ENCODE data around the gene PSMC3IP. TPM values are rescaled to one million over a fixed set of nuclear protein-coding genes. Genes with fewer than 3 reads are reported as not detected.

PSMC3IP gene
- total and polyA plus RNA-seq, 2 donors (not counting 3 experiments of a cell fraction or from before 2014, with no cell fraction given): 5.9 to 19.3 TPM

GRCh38 chr17:42591411-42591810 lies 13.9 kb upstream of the PSMC3IP start:
- TF ChIP-seq POLR2AphosphoS5 (IDR thresholded peaks at IDR 0.05; ENCODE audit: insufficient read depth, low read depth, low read length): no peak
- no peak for TF ChIP-seq CTCF (IDR thresholded peaks at IDR 0.05; ENCODE audit: extremely low read depth in 1 of 2, insufficient read depth in 1 of 2, low read depth in 1 of 2, low read length in 2 of 2)
- DNase-seq (ENCODE audit: low read depth, low spot score) (no peak), FAIRE-seq (no peak)
- no TSS peak for BruUV-seq (replicated peaks)
- Histone ChIP-seq H3K79me2 (ENCODE audit: control insufficient read depth, insufficient read depth, low read length) (no peaks in the 10 kb centered on the region), H3K36me3 (ENCODE audit: control insufficient read depth in 2 of 2, extremely low read depth in 1 of 2, insufficient read depth in 2 of 2, low read length in 2 of 2) (peaks cover 7 to 15% of the 10 kb centered on the region in 2 experiments), H3K9ac (replicated peaks; ENCODE audit: extremely low read depth, insufficient read depth, low read length) (no peak overlapping the region), H3K9me3 (replicated peaks; ENCODE audit: control insufficient read depth, insufficient read depth, low read length) (no peaks in the 10 kb centered on the region), H3K4me3 (replicated peaks in 1 of 3; ENCODE audit: insufficient read depth in 1 of 3, low read depth in 1 of 3, low read length in 3 of 3) (no peak overlapping the region), H3K4me2 (ENCODE audit: insufficient read depth, low read length) (no peak overlapping the region), H3K27me3 (ENCODE audit: control insufficient read depth in 2 of 2, insufficient read depth in 2 of 2, low read length in 2 of 2) (no peaks in the 10 kb centered on the region), H4K20me1 (replicated peaks; ENCODE audit: control insufficient read depth, extremely low read depth, insufficient read depth, low read length) (no peaks in the 10 kb centered on the region), H3K4me1 (ENCODE audit: control insufficient read depth, extremely low read depth, insufficient read depth, low read length) (no peaks in the 10 kb centered on the region), H2AFZ (ENCODE audit: low read depth, low read length) (no peak overlapping the region), H3K9me1 (replicated peaks; ENCODE audit: control insufficient read depth, extremely low read depth, insufficient read depth, low read length) (no peaks in the 10 kb centered on the region), H3K27ac (ENCODE audit: insufficient read depth, low read depth, low read length) (no peak overlapping the region)
- dilution Hi-C loops (cut with MboI; ENCODE audit: extremely low pct_ligation_motif_present, low sequenced_read_pairs): no loop called here
- ChIA-PET CTCF (interaction anchor here (1.1 to 2.6 kb wide), 2 partner anchors 9 to 13 kb away, joined by 3 to 13 read pairs; partner anchors contain the start of gene PSMC3IP), POLR2A (no interaction called here)
- intact Hi-C loops (cut with micrococcal nuclease): no loop called here

DNA sequence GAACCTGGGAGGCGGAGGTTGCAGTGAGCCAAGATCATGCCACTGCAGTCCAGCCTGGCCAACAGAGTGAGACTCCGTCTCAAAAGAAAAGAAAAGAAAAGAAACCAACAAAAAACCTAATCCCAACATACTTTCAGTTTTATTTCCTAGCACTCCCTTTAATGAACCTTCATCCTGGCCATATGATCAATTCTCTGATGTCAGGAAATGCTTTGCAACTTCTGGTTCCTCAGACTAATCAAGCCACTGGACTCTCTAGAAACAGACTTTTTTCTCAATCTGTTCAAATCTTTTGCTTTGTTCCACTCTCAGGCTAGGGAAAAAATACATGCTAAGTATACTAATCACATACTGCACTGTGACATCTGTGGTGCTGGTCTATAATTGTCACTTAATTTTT lies 13.4 kb upstream of the PSMC3IP start:
- FAIRE-seq: no peak
- POLR2A ChIA-PET: no interaction called here
- H3K79me2 ChIP-seq (ENCODE audit: control insufficient read depth, insufficient read depth, low read length): no peaks in the 10 kb centered on the region

More for the DNA sequence above, 13.4 kb upstream of the PSMC3IP start:
- H3K4me3 ChIP-seq (replicated peaks in 1 of 3; ENCODE audit: insufficient read depth in 1 of 3, low read depth in 1 of 3, low read length in 3 of 3): no peak overlapping the region
- no peak overlapping the region for H3K9ac ChIP-seq (replicated peaks; ENCODE audit: extremely low read depth, insufficient read depth, low read length)
- CTCF ChIA-PET: interaction anchor here (0.7 to 1.1 kb wide), 2 partner anchors 9 to 13 kb away, joined by 3 read pairs; no protein-coding TSS in a partner anchor
- BruUV-seq (replicated peaks): no TSS peak
- H2AFZ ChIP-seq (ENCODE audit: low read depth, low read length): no peak overlapping the region
- peaks cover 8 to 17% of the 10 kb centered on the region in 2 experiments for H3K36me3 ChIP-seq (ENCODE audit: control insufficient read depth in 2 of 2, extremely low read depth in 1 of 2, insufficient read depth in 2 of 2, low read length in 2 of 2)
- H3K9me1 ChIP-seq (replicated peaks; ENCODE audit: control insufficient read depth, extremely low read depth, insufficient read depth, low read length): no peaks in the 10 kb centered on the region
- no peak overlapping the region for H3K27ac ChIP-seq (ENCODE audit: insufficient read depth, low read depth, low read length)
- intact Hi-C loops (cut with micrococcal nuclease): no loop called here
- H4K20me1 ChIP-seq (replicated peaks; ENCODE audit: control insufficient read depth, extremely low read depth, insufficient read depth, low read length): no peaks in the 10 kb centered on the region
- DNase-seq (ENCODE audit: low read depth, low spot score): no peak
- H3K4me1 ChIP-seq (ENCODE audit: control insufficient read depth, extremely low read depth, insufficient read depth, low read length): no peaks in the 10 kb centered on the region
- dilution Hi-C loops (cut with MboI; ENCODE audit: extremely low pct_ligation_motif_present, low sequenced_read_pairs): no loop called here
- no peak overlapping the region for H3K4me2 ChIP-seq (ENCODE audit: insufficient read depth, low read length)
- no peak for TF ChIP-seq POLR2AphosphoS5 (IDR thresholded peaks at IDR 0.05; ENCODE audit: insufficient read depth, low read depth, low read length)
- no peak for TF ChIP-seq GATA2 (IDR thresholded peaks at IDR 0.05; ENCODE audit: insufficient read depth, insufficient read length, low read depth, low read length)
- H3K9me3 ChIP-seq (replicated peaks; ENCODE audit: control insufficient read depth, insufficient read depth, low read length): no peaks in the 10 kb centered on the region
- H3K27me3 ChIP-seq (ENCODE audit: control insufficient read depth in 2 of 2, insufficient read depth in 2 of 2, low read length in 2 of 2): no peaks in the 10 kb centered on the region

Measured in endothelial cell of umbilical vein (primary cell).